Measurements from ENCODE around the gene MICALL2.

GRCh38 chr7:1408466-1408865 lies 50.8 kb downstream of the MICALL2 start:
- TF ChIP-seq POLR2AphosphoS5 (IDR thresholded peaks at IDR 0.05; ENCODE audit: borderline replicate concordance, low read depth, low read length) (no peak), FOXP2 (optimal IDR thresholded peaks at IDR 0.05; ENCODE audit: control extremely low read depth, extremely low read length, insufficient read depth) (no peak), EZH2 (IDR thresholded peaks at IDR 0.05) (no peak)

Measured in SK-N-MC (cell line).